ENCODE results near the gene GRN.

DNA sequence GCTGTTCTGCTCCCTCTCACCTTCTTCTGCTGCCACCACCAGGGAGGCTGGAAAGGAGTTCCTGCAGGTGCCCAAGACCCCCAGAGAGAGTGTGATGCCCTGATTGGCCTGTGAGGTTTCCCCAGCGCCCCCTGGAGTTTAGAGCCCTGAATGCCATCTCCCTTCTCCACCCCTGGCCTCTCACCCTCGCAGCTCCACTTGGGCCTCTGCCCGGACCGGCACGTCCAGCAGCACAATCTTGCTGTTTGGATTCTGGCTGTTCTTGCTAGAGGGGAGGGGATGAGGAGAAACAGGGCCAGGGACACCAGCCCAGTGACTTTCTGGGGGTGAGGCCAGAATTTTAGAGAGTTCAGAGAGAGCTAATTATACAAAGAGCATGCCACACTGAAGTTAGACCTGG lies 31.0 kb downstream of the GRN start:
- TF ChIP-seq POLR2AphosphoS5 (IDR thresholded peaks at IDR 0.05; ENCODE audit: low read depth, low read length) (no peak), SIN3A (IDR thresholded peaks at IDR 0.05; ENCODE audit: borderline replicate concordance, insufficient read depth, low read length) (no peak), TAF1 (IDR thresholded peaks at IDR 0.05; ENCODE audit: borderline replicate concordance, insufficient read depth, low read length) (no peak)
- TF ChIP-seq, protein P1, sequence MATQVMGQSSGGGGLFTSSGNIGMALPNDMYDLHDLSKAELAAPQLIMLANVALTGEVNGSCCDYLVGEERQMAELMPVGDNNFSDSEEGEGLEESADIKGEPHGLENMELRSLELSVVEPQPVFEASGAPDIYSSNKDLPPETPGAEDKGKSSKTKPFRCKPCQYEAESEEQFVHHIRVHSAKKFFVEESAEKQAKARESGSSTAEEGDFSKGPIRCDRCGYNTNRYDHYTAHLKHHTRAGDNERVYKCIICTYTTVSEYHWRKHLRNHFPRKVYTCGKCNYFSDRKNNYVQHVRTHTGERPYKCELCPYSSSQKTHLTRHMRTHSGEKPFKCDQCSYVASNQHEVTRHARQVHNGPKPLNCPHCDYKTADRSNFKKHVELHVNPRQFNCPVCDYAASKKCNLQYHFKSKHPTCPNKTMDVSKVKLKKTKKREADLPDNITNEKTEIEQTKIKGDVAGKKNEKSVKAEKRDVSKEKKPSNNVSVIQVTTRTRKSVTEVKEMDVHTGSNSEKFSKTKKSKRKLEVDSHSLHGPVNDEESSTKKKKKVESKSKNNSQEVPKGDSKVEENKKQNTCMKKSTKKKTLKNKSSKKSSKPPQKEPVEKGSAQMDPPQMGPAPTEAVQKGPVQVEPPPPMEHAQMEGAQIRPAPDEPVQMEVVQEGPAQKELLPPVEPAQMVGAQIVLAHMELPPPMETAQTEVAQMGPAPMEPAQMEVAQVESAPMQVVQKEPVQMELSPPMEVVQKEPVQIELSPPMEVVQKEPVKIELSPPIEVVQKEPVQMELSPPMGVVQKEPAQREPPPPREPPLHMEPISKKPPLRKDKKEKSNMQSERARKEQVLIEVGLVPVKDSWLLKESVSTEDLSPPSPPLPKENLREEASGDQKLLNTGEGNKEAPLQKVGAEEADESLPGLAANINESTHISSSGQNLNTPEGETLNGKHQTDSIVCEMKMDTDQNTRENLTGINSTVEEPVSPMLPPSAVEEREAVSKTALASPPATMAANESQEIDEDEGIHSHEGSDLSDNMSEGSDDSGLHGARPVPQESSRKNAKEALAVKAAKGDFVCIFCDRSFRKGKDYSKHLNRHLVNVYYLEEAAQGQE (IDR thresholded peaks at IDR 0.05; ENCODE audit: insufficient read depth in 1 of 2, low read depth in 2 of 2, low read length in 2 of 2), result no peak

Data from PFSK-1 (cell line).